Measurements from ENCODE around the gene N4BP2L1.

DNA sequence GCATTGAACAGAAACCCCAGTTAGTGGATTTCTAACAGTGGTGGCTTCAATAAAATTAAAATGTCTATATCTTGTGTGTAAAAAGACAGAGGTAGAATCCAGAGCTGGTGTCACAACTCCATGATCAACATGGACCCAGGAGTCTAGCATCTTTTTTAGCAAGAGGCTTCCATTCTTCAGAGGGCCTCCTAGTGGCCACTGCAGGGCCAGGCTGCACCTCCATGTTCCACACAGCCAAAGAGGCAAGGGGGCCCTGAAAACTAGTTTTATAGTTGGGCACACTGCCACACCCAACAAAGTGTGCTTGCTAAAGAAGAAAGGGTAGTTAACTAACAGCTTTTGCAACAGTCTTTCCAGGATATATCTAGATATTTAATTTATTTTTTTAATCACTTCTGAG, 12.9 kb downstream of the N4BP2L1 start:
- TF ChIP-seq, protein P1, sequence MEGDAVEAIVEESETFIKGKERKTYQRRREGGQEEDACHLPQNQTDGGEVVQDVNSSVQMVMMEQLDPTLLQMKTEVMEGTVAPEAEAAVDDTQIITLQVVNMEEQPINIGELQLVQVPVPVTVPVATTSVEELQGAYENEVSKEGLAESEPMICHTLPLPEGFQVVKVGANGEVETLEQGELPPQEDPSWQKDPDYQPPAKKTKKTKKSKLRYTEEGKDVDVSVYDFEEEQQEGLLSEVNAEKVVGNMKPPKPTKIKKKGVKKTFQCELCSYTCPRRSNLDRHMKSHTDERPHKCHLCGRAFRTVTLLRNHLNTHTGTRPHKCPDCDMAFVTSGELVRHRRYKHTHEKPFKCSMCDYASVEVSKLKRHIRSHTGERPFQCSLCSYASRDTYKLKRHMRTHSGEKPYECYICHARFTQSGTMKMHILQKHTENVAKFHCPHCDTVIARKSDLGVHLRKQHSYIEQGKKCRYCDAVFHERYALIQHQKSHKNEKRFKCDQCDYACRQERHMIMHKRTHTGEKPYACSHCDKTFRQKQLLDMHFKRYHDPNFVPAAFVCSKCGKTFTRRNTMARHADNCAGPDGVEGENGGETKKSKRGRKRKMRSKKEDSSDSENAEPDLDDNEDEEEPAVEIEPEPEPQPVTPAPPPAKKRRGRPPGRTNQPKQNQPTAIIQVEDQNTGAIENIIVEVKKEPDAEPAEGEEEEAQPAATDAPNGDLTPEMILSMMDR (IDR thresholded peaks at IDR 0.05) = peak; percentile 77
- TF ChIP-seq ZFX (IDR thresholded peaks at IDR 0.05; ENCODE audit: borderline replicate concordance) = no peak

All from 22Rv1 (cell line).